ENCODE results near the gene ARHGAP18.

Gene ARHGAP18

GRCh38 chr6:129661536-129662405, 48.2 kb downstream of the ARHGAP18 start:
- Histone ChIP-seq H3K79me2 (ENCODE audit: insufficient read depth, low read length) (no peaks in the 10 kb centered on the region), H3K4me3 (ENCODE audit: insufficient read depth, low read length, poor library complexity, severe bottlenecking) (no peak overlapping the region), H3K27me3 (ENCODE audit: low read length) (no peaks in the 10 kb centered on the region), H3K9ac (ENCODE audit: low read length) (no peak overlapping the region), H4K20me1 (ENCODE audit: low read depth, low read length) (no peaks in the 10 kb centered on the region), H3K27ac (ENCODE audit: low read depth, low read length) (no peak overlapping the region), H3F3A (ENCODE audit: insufficient read depth) (no peaks in the 10 kb centered on the region), H3K9me2 (replicated peaks; ENCODE audit: insufficient read depth, low read length) (no peaks in the 10 kb centered on the region), H3K9me3 (ENCODE audit: insufficient read depth, low read length) (no peaks in the 10 kb centered on the region), H3K36me3 (ENCODE audit: low read length) (no peaks in the 10 kb centered on the region), H3K4me2 (ENCODE audit: low read depth, low read length, poor library complexity, severe bottlenecking) (no peak overlapping the region), H2AFZ (ENCODE audit: low read depth, low read length, severe bottlenecking) (no peak overlapping the region)
- TF ChIP-seq EZH2phosphoT487 (conservative IDR thresholded peaks at IDR 0.05; ENCODE audit: low read length): no peak
- no peak for TF ChIP-seq CTCF (IDR thresholded peaks at IDR 0.05; ENCODE audit: insufficient read depth, low read length, poor library complexity, severe bottlenecking)

DNA sequence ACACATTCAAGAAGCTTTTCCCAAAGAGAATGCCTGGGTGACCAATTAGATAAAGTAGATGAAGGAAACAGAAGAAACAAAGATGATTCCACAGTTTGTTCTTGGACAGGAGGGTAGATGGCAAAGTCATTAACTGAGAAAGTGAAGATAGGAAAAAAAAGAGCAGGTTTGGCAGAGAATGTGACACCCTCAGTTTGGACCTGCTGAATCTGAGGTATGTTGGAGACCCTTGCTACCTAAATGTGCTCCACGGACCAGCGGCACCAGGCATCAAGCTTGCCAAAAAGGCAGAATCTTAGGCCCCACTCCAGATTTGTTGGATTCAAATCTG, 49.7 kb downstream of the ARHGAP18 start:
- H3K27ac ChIP-seq (ENCODE audit: low read depth, low read length): no peak overlapping the region

GRCh38 chr6:129659590-129660345, 50.2 kb downstream of the ARHGAP18 start:
- TF ChIP-seq CTCF (IDR thresholded peaks at IDR 0.05; ENCODE audit: insufficient read depth, low read length, poor library complexity, severe bottlenecking) (no peak), EZH2phosphoT487 (conservative IDR thresholded peaks at IDR 0.05; ENCODE audit: low read length) (no peak)
- Histone ChIP-seq H3K4me2 (ENCODE audit: low read depth, low read length, poor library complexity, severe bottlenecking) (no peak overlapping the region), H3K9me3 (ENCODE audit: insufficient read depth, low read length) (no peaks in the 10 kb centered on the region), H4K20me1 (ENCODE audit: low read depth, low read length) (no peaks in the 10 kb centered on the region), H3K27ac (ENCODE audit: low read depth, low read length) (no peak overlapping the region), H3K4me3 (ENCODE audit: insufficient read depth, low read length, poor library complexity, severe bottlenecking) (no peak overlapping the region), H3K79me2 (ENCODE audit: insufficient read depth, low read length) (no peaks in the 10 kb centered on the region), H2AFZ (ENCODE audit: low read depth, low read length, severe bottlenecking) (no peak overlapping the region), H3K9ac (ENCODE audit: low read length) (no peak overlapping the region), H3F3A (ENCODE audit: insufficient read depth) (no peaks in the 10 kb centered on the region), H3K27me3 (ENCODE audit: low read length) (no peaks in the 10 kb centered on the region), H3K9me2 (replicated peaks; ENCODE audit: insufficient read depth, low read length) (no peaks in the 10 kb centered on the region), H3K36me3 (ENCODE audit: low read length) (no peaks in the 10 kb centered on the region)

More for the DNA sequence above, 49.7 kb downstream of the ARHGAP18 start:
- TF ChIP-seq EZH2phosphoT487 (conservative IDR thresholded peaks at IDR 0.05; ENCODE audit: low read length) (no peak), CTCF (IDR thresholded peaks at IDR 0.05; ENCODE audit: insufficient read depth, low read length, poor library complexity, severe bottlenecking) (no peak)
- Histone ChIP-seq H3K36me3 (ENCODE audit: low read length) (no peaks in the 10 kb centered on the region), H3K9ac (ENCODE audit: low read length) (no peak overlapping the region), H2AFZ (ENCODE audit: low read depth, low read length, severe bottlenecking) (no peak overlapping the region), H3K4me2 (ENCODE audit: low read depth, low read length, poor library complexity, severe bottlenecking) (no peak overlapping the region), H3F3A (ENCODE audit: insufficient read depth) (no peaks in the 10 kb centered on the region), H3K9me3 (ENCODE audit: insufficient read depth, low read length) (no peaks in the 10 kb centered on the region), H3K27me3 (ENCODE audit: low read length) (no peaks in the 10 kb centered on the region), H3K4me3 (ENCODE audit: insufficient read depth, low read length, poor library complexity, severe bottlenecking) (no peak overlapping the region), H3K9me2 (replicated peaks; ENCODE audit: insufficient read depth, low read length) (no peaks in the 10 kb centered on the region), H4K20me1 (ENCODE audit: low read depth, low read length) (no peaks in the 10 kb centered on the region), H3K79me2 (ENCODE audit: insufficient read depth, low read length) (no peaks in the 10 kb centered on the region)

All from SU-DHL-6 (cell line).